ENCODE results near the gene LTB.
A peak's percentile ranks its signal among the peaks of the same experiment; 100 is the strongest.

The LTB gene, protein sequence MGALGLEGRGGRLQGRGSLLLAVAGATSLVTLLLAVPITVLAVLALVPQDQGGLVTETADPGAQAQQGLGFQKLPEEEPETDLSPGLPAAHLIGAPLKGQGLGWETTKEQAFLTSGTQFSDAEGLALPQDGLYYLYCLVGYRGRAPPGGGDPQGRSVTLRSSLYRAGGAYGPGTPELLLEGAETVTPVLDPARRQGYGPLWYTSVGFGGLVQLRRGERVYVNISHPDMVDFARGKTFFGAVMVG

DNA sequence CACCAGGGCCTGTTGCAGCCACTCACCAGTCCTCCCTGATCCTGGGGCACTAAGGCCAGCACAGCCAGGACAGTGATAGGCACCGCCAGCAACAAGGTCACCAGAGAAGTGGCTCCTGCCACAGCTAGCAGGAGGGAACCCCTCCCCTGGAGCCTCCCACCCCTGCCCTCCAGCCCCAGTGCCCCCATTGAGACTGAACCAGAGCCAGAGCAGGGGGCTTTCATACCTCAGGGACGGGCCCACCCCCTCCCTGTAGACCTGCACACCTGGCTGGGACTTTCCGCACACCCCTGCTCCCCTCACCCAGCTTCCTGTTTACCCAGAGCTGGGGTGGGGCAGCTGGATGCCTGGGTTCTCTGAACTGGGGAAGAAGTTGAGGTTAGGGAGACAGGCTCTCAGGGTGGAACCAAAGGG, at the start of gene LTB:
Gene LTB (minus strand): TSS at position 195 of the 414 bp plus-strand sequence. CDS start 7 bp downstream, at position 188.
- DNase-seq (ENCODE audit: low spot score), result peak; percentile 90

DNA sequence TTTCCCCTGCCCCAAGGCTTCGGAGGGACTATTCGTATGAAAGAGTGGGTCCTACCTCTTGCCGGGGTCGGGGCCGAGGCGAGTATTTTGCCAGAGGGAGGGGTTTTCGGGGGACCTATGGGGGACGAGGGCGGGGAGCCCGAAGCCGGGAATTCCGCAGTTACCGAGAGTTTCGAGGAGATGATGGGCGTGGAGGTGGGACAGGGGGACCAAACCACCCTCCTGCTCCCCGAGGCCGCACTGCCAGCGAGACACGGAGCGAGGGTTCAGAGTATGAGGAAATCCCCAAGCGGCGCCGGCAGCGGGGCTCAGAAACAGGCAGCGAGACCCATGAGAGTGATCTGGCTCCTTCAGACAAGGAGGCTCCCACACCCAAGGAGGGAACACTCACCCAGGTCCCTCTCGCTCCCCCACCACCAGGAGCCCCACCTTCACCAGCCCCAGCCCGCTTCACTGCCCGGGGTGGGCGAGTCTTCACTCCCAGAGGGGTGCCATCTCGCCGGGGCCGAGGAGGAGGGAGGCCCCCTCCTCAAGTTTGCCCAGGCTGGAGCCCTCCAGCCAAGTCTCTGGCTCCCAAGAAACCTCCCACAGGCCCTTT, 49.6 kb upstream of the LTB start:
- DNase-seq (ENCODE audit: low spot score), result no peak

DNA sequence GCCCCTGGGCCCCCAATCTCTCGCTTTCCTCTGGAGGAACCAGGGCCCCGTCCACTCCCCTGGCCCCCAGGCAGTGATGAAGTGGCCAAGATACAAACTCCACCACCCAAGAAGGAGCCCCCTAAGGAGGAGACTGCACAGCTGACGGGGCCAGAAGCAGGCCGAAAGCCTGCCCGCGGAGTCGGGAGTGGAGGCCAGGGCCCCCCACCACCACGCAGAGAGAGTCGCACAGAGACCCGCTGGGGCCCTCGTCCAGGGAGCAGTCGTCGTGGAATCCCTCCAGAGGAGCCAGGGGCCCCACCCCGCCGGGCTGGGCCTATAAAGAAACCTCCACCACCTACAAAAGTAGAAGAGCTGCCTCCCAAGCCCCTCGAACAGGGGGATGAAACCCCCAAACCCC, 49.0 kb upstream of the LTB start:
- no peak for DNase-seq (ENCODE audit: low spot score)

DNA sequence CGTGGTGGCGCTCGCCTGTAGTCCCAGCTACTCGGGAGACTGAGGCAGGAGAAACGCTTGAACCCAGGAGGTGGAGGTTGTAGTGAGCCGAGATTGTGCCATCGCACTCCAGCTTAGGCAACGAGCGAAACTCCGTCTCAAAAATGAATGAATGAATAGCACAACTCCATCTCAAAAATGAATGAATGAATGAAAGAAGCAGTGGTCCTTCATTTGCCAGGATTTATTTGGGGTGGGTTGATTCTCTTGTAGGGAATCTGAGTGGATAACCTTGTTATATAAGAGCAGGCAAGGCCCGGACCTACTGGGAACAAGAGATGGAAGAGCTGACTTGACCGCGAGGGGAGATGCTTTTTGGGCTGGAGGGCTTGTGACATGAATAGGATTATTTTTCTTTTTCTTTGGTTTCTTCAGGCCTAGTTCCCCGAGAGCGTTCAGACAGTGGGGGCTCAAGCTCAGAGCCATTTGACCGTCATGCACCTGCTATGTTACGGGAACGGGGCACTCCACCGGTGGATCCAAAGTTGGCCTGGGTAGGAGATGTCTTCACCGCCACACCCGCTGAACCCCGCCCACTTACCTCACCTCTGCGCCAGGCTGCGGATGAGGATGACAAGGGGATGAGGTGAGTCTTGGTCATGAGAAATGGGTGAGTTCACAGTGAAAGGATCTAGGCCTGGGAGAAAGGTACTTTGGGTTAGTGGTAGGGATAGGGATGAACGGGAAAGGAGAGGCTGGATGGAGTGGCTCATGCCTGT, 48.1 kb upstream of the LTB start:
- no peak for DNase-seq (ENCODE audit: low spot score)

DNA sequence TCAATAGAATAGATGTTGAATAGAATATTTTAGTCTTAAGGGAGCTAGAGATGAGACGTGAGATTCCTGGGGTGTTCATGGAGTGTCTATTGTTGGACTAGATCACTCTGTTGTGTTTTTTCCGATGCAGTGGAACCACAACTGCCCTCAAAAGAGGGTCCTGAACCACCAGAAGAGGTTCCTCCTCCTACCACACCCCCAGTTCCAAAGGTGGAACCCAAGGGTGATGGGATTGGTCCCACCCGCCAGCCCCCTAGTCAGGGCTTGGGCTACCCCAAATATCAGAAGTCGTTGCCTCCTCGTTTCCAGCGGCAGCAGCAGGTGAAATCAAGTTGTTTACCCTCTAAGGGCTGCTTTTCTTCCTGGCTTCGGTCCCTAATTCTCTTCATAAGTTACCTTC, 46.8 kb upstream of the LTB start:
- no peak for DNase-seq (ENCODE audit: low spot score)

DNA sequence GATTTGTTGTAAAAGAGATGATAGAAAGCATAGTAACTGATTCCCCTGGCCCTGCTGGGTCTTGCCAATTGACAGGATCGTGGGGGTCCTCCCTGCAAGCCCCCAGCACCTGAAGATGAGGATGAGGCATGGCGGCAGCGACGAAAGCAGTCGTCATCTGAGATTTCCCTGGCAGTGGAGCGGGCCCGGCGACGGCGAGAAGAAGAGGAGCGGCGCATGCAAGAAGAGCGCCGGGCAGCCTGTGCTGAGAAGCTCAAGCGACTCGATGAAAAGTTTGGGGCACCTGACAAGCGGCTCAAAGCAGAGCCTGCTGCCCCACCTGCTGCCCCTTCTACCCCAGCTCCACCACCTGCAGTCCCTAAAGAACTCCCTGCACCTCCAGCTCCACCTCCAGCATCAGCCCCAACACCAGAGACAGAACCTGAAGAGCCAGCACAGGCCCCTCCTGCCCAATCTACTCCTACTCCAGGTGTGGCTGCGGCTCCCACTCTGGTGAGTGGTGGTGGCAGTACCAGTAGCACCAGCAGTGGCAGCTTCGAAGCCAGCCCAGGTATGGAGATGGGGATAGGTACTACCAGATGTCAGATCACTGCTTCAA, 45.6 kb upstream of the LTB start:
- DNase-seq (ENCODE audit: low spot score), result no peak

DNA sequence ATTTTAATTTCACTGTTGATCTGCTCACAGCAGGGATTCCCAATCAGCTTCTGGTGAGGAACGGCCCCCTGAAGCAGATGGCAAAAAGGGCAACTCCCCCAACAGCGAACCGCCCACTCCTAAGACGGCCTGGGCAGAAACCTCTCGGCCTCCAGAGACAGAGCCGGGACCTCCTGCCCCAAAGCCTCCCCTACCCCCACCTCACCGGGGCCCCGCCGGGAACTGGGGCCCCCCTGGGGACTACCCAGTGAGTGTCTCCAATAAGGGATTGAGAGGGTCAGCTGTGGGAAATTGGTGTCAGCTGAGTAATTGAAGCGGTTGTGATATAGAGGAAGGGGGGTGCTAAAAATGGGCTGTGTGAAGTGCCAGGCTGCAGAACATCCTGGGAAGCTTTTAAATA, 44.7 kb upstream of the LTB start:
- no peak for DNase-seq (ENCODE audit: low spot score)

DNA sequence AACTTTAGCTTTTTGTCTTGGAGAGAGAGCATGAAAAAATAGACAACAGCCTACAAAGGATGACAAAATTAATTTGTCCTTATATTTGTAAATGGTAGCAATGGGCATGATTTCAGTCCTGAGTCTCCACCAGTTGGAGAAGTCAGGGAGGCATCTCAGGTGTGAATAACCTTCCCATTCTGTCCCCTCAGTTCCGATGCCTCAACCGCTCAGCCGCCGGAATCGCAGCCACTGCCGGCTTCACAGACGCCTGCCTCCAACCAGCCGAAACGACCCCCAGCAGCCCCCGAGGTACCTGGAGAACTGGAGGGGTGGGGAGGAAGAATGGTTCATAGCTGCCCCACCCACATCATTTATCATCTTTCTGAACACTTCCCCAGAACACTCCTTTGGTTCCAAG, 41.8 kb upstream of the LTB start:
- no peak for DNase-seq (ENCODE audit: low spot score)

DNA sequence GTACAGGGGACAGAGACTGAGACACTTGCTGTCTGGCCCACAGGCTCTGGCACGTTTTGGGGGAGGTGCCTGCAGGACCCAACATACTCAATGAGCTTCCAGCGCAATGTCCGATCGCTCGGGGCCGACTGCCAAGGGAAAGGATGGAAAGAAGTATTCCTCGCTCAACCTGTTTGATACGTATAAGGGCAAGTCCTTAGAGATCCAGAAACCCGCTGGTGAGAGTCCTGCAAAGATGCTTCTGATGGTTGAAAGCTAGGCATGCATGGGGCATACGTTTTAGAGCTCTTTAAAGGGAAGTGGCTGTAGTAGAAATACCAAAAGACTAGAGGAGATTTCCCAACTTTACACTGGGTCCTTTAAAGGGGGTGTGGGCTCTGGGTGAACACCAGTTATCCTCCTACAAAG, 40.5 kb upstream of the LTB start:
- no peak for DNase-seq (ENCODE audit: low spot score)

DNA sequence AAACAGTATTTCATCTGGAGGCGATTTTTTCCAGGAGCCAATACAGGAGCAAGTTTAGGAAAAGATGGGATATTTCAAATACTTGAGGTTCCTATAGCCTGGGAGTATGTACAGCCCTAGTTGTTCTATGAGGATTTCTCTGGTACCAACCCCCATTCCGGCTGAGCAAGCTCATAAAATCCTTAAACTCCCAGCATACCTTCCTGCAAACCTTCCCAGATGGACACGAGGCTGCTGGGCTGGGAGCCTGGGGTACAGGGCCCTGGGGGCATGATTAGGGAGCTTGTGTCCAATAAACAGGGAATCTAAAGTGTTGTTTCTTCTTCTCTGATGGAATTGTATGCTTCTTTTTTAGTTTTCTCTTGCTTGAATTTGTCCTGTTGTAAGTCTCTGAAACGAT, 39.8 kb upstream of the LTB start:
- DNase-seq (ENCODE audit: low spot score), result no peak

DNA sequence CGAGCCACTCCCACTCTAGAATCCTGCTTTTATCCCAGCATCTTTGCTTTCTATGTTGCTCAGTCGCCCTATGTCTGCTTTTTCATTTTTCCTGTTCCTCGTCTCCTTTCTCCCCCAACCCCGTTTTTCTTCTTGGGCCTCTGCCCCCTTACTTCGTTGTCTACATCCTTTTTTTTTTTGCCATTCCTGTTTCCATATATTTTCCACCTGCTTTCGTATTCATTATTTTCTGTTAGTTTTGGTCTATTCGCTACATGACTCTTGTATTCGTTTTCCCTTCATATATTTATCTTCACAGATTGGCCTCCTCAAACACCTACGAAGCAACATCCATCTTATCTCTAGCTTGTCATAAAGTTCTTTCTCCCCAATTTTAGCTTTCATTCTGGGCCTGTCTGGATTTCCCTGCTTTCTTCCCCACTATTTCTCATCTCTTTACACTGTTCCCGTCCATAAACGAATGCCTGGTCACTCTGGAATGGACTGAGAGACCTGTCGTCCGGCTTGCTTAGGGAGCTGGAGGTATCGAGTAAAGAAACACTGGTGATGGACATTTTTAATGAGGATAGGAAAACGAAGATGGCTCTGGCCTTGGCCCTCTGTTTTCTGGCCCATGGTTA, 39.2 kb upstream of the LTB start:
- no peak for DNase-seq (ENCODE audit: low spot score)

DNA sequence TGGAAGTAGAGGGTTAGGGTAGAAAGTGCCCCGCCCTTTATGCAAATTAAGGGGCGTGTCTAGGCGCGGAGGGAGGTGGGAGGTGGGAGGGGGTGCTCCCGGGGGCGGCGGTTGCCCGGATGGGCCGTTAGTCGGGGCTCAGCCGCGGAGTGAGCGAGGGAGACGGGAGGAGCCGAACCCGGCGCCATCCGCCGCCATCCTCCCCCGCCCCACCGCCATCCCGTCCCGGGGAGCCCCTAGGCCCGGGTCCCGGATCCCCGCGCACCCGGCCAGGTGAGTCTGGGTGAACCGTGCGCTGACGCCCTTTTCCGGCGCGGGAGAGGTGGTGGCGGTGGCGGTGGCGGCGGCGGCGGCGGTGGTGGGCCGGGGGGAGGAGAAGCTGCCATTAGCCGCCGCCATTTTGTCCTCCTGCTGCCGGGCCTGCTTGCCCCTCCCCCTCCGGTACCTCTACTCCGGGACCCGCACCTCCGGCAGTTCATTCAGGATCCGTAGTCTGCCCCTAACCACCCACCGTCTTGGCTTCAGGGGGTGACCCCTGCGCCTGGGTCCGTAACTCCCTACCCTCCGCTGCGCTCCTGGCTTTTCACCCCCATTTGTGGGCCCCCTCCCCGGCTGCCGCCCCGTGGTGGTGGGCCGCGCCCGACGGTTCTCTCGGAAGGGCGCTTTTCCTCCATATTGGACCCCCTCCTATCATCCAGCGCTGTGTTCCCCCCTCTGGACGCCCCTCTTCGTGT, 38.5 kb upstream of the LTB start, which contains the start of gene PRRC2A:
Gene PRRC2A (plus strand): TSS at position 130 of the 734 bp plus-strand sequence. CDS start 2,075 bp downstream, outside the sequence.
- no peak for DNase-seq (ENCODE audit: low spot score)

DNA sequence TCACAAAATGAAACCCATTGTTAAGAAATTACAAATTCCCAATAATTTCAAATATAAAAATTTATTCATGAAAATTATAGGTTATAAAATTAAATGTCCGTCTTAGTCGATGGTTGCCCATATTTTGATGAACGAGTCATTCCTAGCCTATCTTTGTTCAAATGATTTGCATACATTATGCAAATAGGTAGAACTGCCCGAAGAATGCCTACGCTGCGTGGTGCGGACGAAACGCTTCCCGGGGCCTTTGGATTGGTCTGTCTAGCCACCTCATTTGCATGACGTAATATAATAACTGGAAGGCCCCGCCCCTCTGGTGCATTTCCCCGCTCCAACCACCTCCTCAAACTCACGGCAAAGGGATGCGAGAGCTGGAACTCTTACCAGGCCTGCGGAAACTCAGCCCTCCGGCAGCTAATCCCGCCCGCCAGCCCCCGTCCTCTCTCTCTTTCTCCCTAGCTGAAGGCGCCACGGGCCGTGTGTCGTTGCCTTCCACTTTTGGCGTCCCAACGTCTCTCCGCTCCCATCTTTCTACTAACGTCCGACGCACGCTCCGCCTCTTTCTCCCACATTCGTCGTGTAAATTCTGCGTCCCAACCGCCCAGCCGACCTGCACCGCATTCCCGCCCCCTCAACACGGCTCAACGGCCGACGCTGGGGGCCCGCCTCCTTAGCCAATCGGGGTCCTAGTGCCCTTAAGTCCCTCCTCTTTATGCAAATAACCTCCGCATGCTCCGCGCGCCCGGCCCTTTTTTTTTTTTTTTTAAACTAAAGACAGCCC, 37.8 kb upstream of the LTB start:
- peak; percentile 98 for DNase-seq (ENCODE audit: low spot score)

DNA sequence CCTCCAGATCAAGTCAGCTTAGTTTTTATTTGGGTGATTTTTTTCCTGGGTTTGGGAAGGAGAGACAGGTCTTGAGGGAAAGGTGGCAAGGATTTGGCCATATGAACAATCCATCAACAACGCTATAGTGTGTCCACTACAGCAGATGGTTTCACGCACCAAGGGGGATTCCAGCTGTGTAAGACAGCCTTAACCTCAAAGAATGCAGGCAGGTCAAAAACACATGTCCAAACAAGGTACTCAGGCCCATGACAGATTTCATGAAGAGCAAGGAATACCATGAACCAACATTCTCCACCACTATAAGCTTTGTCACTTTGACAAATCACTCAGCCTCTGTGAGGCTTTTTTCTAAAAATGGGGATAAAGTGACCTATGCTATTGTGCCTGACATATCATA, 34.8 kb upstream of the LTB start:
- DNase-seq (ENCODE audit: low spot score), result no peak

DNA sequence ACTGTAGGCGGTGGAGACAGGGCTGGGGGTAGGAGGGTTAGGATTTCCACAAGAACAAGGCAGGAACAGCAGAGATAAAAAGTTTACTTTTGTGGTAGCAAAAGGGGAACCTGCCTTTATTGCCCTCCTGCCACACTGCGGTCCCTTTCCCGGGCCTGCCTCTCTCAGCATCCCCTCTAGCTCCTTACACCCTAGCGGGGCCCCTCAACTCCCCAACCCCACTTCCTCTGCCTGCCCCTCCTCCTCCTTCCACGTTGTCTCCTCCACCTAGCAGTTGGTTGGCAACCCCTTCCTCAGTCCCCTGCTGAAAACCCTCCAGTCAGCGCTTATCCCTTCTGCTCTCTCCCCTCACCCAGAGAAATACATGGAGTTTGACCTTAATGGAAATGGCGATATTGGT, 33.5 kb upstream of the LTB start:
- no peak for DNase-seq (ENCODE audit: low spot score)

DNA sequence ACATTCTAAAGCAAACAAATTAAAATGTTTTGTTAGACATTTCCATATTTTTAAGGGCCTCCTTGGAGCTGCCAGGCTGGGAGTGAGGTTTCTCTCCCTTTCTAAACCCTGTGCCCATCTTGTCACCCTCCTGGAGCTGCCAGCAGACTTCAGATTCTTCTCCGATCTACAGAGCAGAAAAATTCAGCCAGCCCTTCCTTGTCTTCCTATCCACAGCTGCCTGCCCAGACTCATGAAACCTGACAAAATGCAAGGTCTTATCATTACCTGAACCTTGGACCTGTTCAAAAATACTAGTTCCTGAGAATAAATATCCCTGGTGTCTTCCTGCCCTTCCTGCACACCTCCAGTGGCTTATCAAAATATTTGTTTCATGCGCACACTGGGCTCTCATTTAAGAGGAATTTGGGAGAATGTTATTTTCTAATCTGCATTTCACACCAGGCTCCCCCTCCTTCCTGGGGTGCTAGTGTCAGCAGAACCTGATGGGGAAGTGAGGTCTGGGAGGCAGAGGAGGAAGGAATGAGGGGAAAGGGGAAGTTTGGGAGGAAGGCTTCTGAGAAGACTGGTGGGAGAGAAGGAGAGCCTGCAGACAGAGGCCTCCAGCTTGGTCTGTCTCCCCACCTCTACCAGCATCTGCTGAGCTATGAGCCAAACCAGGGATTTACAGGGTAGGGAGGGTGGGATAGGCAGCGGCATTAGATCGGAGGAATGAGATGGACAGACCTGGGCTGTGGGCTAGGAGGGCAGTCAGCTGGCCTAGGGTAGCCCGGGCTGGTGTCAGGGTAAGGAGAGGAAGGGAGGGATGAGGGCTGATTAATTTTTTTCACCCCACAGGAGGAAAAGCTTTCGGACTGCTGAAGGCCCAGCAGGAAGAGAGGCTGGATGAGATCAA, 32.7 kb upstream of the LTB start, which contains the start of gene AIF1:
Gene AIF1 (plus strand): TSS at position 551 of the 895 bp plus-strand sequence. CDS start 96 bp downstream, at position 647.
- no peak for DNase-seq (ENCODE audit: low spot score)

DNA sequence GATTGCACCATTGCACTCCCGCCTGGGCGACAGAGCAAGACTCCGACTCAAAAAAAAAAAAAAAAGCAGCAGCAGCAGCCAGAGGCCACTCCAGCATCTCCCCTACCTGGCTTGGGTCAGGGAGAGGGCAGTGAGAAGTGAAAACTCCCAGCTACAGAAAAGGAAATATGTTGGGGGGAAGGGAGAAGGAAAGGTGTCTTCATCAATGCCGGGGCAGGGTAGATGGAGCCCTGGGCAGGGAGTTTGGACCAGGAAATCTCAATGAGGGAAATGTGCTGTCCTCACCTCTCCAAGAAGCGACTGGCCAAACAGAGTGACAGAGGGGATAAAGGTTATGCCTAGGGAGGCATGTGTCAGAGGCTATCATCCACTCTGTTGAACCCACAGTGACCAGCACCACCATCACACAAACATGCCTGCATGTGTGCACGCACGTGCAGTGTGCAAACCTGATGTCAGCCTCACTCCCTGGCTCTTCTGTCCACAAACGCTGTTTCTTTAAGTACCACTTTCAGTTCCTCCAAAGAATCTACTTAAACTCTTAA, 31.9 kb upstream of the LTB start:
- no peak for DNase-seq (ENCODE audit: low spot score)

DNA sequence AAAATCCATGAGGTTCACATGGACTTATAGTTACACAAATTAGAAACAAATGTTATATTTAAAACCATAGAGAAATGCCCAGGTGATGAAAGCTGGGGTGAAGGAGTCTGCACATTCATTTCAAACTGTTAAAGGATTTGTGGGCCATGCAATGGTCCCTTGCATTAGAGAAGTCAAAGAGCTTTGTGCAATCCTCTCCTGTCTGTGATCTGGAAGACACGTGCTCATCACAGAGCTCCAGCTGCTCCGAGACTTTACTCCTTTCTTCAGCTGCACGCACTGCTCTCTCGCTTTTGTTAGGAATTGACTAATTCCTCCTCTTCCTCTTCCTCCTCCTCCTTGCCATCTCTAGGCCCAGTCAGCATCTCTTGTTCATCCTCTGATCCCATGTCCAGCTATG, 28.7 kb upstream of the LTB start:
- no peak for DNase-seq (ENCODE audit: low spot score)

All from CD4-positive, alpha-beta T cell treated with Interleukin-15 for 4 hours (primary cell).